ENCODE measurements around the gene LAMA3.

- TF ChIP-seq EZH2 (IDR thresholded peaks at IDR 0.05; ENCODE audit: low read depth, unreplicated experiment) = no peak
- no peak for TF ChIP-seq REST (IDR thresholded peaks at IDR 0.05; ENCODE audit: unreplicated experiment)
- no peak for TF ChIP-seq POLR2AphosphoS5 (IDR thresholded peaks at IDR 0.05; ENCODE audit: low read depth)
- TF ChIP-seq CTCF (conservative IDR thresholded peaks at IDR 0.05; ENCODE audit: low read depth in 2 of 2) = no peak
- no peak for TF ChIP-seq CREB1 (CRISPR knock-in tag; IDR thresholded peaks at IDR 0.05; ENCODE audit: low read depth)
These were observed 22.2 kb downstream of the LAMA3 start for GRCh38 chr18:23711426-23711825.
